ENCODE data around the gene MTMR12.

Gene MTMR12

DNA sequence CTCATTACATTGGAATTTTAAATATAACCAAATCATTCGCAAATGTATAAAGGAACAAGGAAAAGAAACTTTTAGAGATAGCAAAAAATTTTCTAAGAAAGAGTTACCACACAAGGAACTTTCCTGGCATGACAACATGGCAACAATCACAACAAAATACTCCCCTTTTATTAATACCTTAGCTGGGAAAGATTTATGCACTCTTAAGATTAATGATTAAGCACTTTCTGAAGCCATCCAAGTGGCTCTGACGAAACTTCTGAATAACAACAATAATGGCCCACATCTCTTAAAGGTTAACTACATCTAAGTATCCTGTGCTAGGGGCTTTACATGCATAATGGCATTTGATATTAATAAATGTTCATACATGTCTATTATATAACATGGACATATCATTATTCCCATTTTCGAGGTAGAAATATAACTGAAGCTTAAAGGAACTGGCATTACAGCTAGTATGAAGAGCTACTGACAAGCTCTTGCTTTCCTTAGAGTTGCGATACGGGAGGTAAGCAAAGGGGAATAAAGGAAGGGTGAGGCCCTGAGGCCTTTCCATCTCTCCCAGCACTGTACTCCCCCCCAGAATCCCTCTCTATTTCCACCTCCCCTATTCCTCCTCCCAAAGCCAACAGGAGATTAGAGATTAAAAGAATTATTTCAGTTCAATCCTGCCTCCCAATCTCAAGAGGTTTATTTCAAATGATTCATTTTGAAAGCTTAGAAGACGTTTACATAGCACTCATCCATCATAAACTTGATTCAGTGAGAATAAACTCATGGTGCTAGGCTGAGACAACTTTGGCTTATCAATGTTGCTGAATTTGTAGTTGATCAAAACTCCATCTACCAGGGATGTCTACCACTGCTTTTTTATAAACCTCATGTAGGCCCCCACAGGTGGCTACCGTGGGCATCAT lies 9.6 kb downstream of the MTMR12 start:
- ATAC-seq (ENCODE audit: insufficient read depth, low read depth) (no peak), DNase-seq (no peak)
- Histone ChIP-seq H2AFZ (ENCODE audit: low read depth, low read length) (no peak overlapping the region), H4K20me1 (ENCODE audit: insufficient read depth, low read length) (peaks cover 28% of the 10 kb centered on the region; the same call in 1 of the 2 replicates), H3K4me2 (ENCODE audit: insufficient read depth, low read length) (no peak overlapping the region), H3K4me1 (ENCODE audit: insufficient read depth, low read length) (no peaks in the 10 kb centered on the region), H3K9me3 (ENCODE audit: insufficient read depth, low read length, severe bottlenecking) (no peaks in the 10 kb centered on the region), H3K36me3 (ENCODE audit: insufficient read depth, low read length) (peaks cover 3% of the 10 kb centered on the region; the same call in 1 of the 2 replicates), H3K79me2 (ENCODE audit: insufficient read depth, low read length) (peaks cover 84% of the 10 kb centered on the region), H3K4me3 (ENCODE audit: low read depth in 1 of 2, low read length in 2 of 2) (no peak overlapping the region), H3K27ac (ENCODE audit: low read length) (no peak overlapping the region), H3K9ac (ENCODE audit: low read depth, low read length) (no peak overlapping the region), H3K27me3 (ENCODE audit: insufficient read depth, low read length, poor library complexity) (no peaks in the 10 kb centered on the region)
- TF ChIP-seq, protein P1, sequence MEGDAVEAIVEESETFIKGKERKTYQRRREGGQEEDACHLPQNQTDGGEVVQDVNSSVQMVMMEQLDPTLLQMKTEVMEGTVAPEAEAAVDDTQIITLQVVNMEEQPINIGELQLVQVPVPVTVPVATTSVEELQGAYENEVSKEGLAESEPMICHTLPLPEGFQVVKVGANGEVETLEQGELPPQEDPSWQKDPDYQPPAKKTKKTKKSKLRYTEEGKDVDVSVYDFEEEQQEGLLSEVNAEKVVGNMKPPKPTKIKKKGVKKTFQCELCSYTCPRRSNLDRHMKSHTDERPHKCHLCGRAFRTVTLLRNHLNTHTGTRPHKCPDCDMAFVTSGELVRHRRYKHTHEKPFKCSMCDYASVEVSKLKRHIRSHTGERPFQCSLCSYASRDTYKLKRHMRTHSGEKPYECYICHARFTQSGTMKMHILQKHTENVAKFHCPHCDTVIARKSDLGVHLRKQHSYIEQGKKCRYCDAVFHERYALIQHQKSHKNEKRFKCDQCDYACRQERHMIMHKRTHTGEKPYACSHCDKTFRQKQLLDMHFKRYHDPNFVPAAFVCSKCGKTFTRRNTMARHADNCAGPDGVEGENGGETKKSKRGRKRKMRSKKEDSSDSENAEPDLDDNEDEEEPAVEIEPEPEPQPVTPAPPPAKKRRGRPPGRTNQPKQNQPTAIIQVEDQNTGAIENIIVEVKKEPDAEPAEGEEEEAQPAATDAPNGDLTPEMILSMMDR (IDR thresholded peaks at IDR 0.05; ENCODE audit: borderline replicate concordance, extremely low read depth, low read length, poor library complexity, severe bottlenecking) = no peak
- TF ChIP-seq EZH2 (IDR thresholded peaks at IDR 0.05; ENCODE audit: borderline replicate concordance, low read depth, low read length, severe bottlenecking) = no peak

DNA sequence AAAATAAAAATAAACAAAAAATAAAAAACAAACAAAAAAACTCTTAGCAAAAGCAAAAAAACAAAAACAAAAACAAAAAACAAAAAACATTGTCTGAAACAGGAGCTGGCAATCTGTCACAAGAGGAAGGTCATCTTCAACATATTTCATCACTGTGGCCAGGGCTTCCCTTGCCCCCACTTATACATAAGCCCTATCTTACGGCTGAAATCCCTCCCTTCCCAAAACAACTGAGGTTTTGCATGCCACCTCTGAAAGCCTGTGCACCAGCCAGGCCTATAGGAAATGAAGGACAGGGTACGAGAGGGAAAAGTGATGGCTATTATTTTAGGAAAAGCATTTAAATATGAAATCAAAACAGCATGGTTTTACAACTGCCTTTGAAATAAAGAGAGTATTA lies 10.8 kb downstream of the MTMR12 start:
- Histone ChIP-seq H3K36me3 (ENCODE audit: insufficient read depth, low read length) (peaks cover 3% of the 10 kb centered on the region; the same call in 1 of the 2 replicates), H3K27me3 (ENCODE audit: insufficient read depth, low read length, poor library complexity) (no peaks in the 10 kb centered on the region), H3K79me2 (ENCODE audit: insufficient read depth, low read length) (peaks cover 83% of the 10 kb centered on the region), H4K20me1 (ENCODE audit: insufficient read depth, low read length) (peaks cover 29% of the 10 kb centered on the region; the same call in 1 of the 2 replicates), H3K4me3 (ENCODE audit: low read depth in 1 of 2, low read length in 2 of 2) (no peak overlapping the region), H3K27ac (ENCODE audit: low read length) (no peak overlapping the region), H2AFZ (ENCODE audit: low read depth, low read length) (no peak overlapping the region), H3K9me3 (ENCODE audit: insufficient read depth, low read length, severe bottlenecking) (no peaks in the 10 kb centered on the region), H3K4me1 (ENCODE audit: insufficient read depth, low read length) (no peaks in the 10 kb centered on the region), H3K9ac (ENCODE audit: low read depth, low read length) (no peak overlapping the region), H3K4me2 (ENCODE audit: insufficient read depth, low read length) (no peak overlapping the region)
- TF ChIP-seq, protein P1 (IDR thresholded peaks at IDR 0.05; ENCODE audit: borderline replicate concordance, extremely low read depth, low read length, poor library complexity, severe bottlenecking) = no peak
- no peak for TF ChIP-seq EZH2 (IDR thresholded peaks at IDR 0.05; ENCODE audit: borderline replicate concordance, low read depth, low read length, severe bottlenecking)
- ATAC-seq (ENCODE audit: insufficient read depth, low read depth) (no peak), DNase-seq (no peak)

DNA sequence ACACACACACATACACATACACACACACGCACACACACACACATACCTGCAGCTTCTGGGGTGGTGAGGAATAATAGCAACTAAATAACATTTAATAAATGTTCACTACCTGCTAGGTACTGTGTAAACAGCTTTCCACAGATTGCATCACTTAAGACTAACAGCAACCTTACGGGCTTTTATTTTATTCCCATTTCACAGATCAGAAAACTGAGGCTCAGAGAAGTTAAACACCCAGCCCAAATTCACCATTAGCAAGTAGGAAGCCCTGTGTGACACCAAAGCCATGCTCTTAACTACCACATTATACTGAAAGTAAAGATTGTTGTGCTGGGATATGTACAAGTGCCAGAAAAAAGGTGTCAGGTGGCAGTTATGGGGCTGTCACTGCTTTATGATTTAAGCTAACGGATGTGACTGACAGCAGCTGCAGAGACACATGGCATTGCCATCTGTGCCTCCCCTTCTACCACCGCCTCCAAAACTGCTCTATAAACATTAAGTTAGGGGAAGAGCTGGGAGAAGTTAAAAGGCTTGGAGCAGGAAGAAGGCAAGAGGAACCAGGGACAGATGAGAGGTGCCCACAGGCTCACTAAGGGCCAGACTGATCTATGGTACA lies 13.6 kb downstream of the MTMR12 start:
- Histone ChIP-seq H3K27ac (ENCODE audit: low read length) (no peak overlapping the region), H3K4me2 (ENCODE audit: insufficient read depth, low read length) (no peak overlapping the region), H3K4me1 (ENCODE audit: insufficient read depth, low read length) (no peaks in the 10 kb centered on the region), H3K9me3 (ENCODE audit: insufficient read depth, low read length, severe bottlenecking) (no peaks in the 10 kb centered on the region), H3K4me3 (ENCODE audit: low read depth in 1 of 2, low read length in 2 of 2) (no peak overlapping the region), H2AFZ (ENCODE audit: low read depth, low read length) (no peak overlapping the region), H4K20me1 (ENCODE audit: insufficient read depth, low read length) (peaks cover 29% of the 10 kb centered on the region; the same call in 1 of the 2 replicates), H3K79me2 (ENCODE audit: insufficient read depth, low read length) (peaks cover 72% of the 10 kb centered on the region), H3K9ac (ENCODE audit: low read depth, low read length) (no peak overlapping the region), H3K27me3 (ENCODE audit: insufficient read depth, low read length, poor library complexity) (no peaks in the 10 kb centered on the region), H3K36me3 (ENCODE audit: insufficient read depth, low read length) (peaks cover 25% of the 10 kb centered on the region)
- ATAC-seq (ENCODE audit: insufficient read depth, low read depth) = peak; percentile 27; the same call in 1 of the 3 replicates
- DNase-seq = no peak
- TF ChIP-seq, protein P1 (IDR thresholded peaks at IDR 0.05; ENCODE audit: borderline replicate concordance, extremely low read depth, low read length, poor library complexity, severe bottlenecking) = no peak
- TF ChIP-seq EZH2 (IDR thresholded peaks at IDR 0.05; ENCODE audit: borderline replicate concordance, low read depth, low read length, severe bottlenecking) = no peak
